DOHH2 (cell line): ENCODE measurements around the gene OGG1.

Experiments
- H3F3A ChIP-seq: fragments of 200-600 bp; sonication (generic), shearing (Covaris generic); 2 replicates; pipeline ENCODE4 v1.6.0; 2016; ENCODE audit warnings: antibody characterized with exemption, mild to moderate bottlenecking; ENCODE audit not compliant: control insufficient read depth, insufficient read depth
- H3K27ac ChIP-seq: fragments of 200-600 bp; sonication (generic); 2 replicates; pipeline ENCODE4 v1.5.1; 2014; ENCODE audit warnings: low read depth, mild to moderate bottlenecking, low read length, moderate library complexity
- H3K27me3 ChIP-seq: fragments of 200-600 bp; sonication (generic); 2 replicates; pipeline ENCODE4 v1.6.1; 2014; ENCODE audit warnings: mild to moderate bottlenecking, low read length, mixed read lengths; ENCODE audit not compliant: control insufficient read depth
- H3K36me3 ChIP-seq: fragments of 200-600 bp; sonication (generic); 2 replicates; pipeline ENCODE4 v1.6.1; 2014; ENCODE audit warnings: mild to moderate bottlenecking, low read length, moderate library complexity, mixed read lengths; ENCODE audit not compliant: control insufficient read depth
- H3K4me1 ChIP-seq: fragments of 200-600 bp; sonication (generic); 2 replicates; pipeline ENCODE4 v1.6.1; 2014; ENCODE audit warnings: mild to moderate bottlenecking, low read length, mixed read lengths; ENCODE audit not compliant: control insufficient read depth
- H3K4me2 ChIP-seq: fragments of 200-600 bp; sonication (generic); 2 replicates; pipeline ENCODE4 v1.6.0; 2014; ENCODE audit warnings: mild to moderate bottlenecking, low read length, moderate library complexity
- H3K4me3 ChIP-seq: fragments of 200-600 bp; sonication (generic); 2 replicates; pipeline ENCODE4 v1.5.1; 2014; ENCODE audit warnings: mild to moderate bottlenecking, low read length, mixed read lengths
- H3K79me2 ChIP-seq: fragments of 200-600 bp; sonication (generic); 2 replicates; pipeline ENCODE4 v1.6.1; 2014; ENCODE audit warnings: mild to moderate bottlenecking, low read length, mixed read lengths; ENCODE audit not compliant: control insufficient read depth
- H3K9me2 ChIP-seq: fragments of 200-600 bp; sonication (generic); replicated peaks from 2 replicates; pipeline ENCODE4 v1.6.1; 2014; ENCODE audit warnings: mild to moderate bottlenecking, low read length, mixed read lengths; ENCODE audit not compliant: control insufficient read depth
- H3K9me3 ChIP-seq: fragments of 200-600 bp; sonication (generic); 2 replicates; pipeline ENCODE4 v1.6.1; 2014; ENCODE audit warnings: antibody characterized with exemption, low read length, mixed read lengths; ENCODE audit not compliant: control insufficient read depth, insufficient read depth
- H4K20me1 ChIP-seq: fragments of 200-600 bp; sonication (generic); 2 replicates; pipeline ENCODE4 v1.6.0; 2014; ENCODE audit warnings: low read depth, mild to moderate bottlenecking, antibody characterized with exemption, low read length, moderate library complexity; ENCODE audit not compliant: control insufficient read depth, insufficient read depth
- EZH2phosphoT487 ChIP-seq: fragments of 200-600 bp; sonication (generic); IDR thresholded peaks from 2 replicates; pipeline ENCODE4 v1.6.1; 2017; ENCODE audit warnings: borderline replicate concordance, mild to moderate bottlenecking, antibody characterized with exemption, low read length, moderate library complexity, mixed read lengths
- TF ChIP-seq, protein P1 (sequence below): fragments of 200-600 bp; sonication (generic); IDR thresholded peaks from one replicate; pipeline ENCODE4 v1.5.1; 2014; ENCODE audit warnings: antibody characterized with exemption, mild to moderate bottlenecking, low read depth, low read length; ENCODE audit not compliant: poor library complexity, severe bottlenecking

Gene OGG1

DNA sequence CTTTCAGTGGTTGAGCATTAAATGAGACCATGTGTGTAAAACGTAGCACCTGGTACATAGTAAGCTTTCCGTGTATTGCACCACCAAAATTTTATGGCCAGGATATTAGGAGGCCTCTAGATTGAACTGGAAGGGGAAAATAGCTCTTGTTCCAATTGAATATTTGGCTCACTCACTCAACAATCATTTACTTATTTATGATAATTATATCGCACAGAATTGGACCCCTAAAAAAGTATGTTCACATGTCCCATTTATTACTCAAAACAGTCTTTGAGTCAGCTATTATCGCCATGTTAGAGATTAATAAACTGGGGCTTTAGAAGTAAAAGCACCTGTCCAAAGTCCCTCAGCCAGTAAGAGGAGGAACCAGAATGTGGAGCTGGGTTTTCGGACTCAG, 55.2 kb downstream of the OGG1 start:
- Histone ChIP-seq H3F3A (peaks cover 25% of the 10 kb centered on the region), H3K4me2 (no peak overlapping the region), H3K4me1 (peaks cover 23% of the 10 kb centered on the region), H3K27me3 (no peaks in the 10 kb centered on the region), H3K27ac (no peak overlapping the region), H3K4me3 (no peak overlapping the region), H3K79me2 (peaks cover 7% of the 10 kb centered on the region; the same call in 1 of the 2 replicates), H3K36me3 (peaks cover 83% of the 10 kb centered on the region), H3K9me2 (no peaks in the 10 kb centered on the region), H3K9me3 (no peaks in the 10 kb centered on the region), H4K20me1 (no peaks in the 10 kb centered on the region)
- TF ChIP-seq, protein P1, sequence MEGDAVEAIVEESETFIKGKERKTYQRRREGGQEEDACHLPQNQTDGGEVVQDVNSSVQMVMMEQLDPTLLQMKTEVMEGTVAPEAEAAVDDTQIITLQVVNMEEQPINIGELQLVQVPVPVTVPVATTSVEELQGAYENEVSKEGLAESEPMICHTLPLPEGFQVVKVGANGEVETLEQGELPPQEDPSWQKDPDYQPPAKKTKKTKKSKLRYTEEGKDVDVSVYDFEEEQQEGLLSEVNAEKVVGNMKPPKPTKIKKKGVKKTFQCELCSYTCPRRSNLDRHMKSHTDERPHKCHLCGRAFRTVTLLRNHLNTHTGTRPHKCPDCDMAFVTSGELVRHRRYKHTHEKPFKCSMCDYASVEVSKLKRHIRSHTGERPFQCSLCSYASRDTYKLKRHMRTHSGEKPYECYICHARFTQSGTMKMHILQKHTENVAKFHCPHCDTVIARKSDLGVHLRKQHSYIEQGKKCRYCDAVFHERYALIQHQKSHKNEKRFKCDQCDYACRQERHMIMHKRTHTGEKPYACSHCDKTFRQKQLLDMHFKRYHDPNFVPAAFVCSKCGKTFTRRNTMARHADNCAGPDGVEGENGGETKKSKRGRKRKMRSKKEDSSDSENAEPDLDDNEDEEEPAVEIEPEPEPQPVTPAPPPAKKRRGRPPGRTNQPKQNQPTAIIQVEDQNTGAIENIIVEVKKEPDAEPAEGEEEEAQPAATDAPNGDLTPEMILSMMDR = no peak
- no peak for TF ChIP-seq EZH2phosphoT487

DNA sequence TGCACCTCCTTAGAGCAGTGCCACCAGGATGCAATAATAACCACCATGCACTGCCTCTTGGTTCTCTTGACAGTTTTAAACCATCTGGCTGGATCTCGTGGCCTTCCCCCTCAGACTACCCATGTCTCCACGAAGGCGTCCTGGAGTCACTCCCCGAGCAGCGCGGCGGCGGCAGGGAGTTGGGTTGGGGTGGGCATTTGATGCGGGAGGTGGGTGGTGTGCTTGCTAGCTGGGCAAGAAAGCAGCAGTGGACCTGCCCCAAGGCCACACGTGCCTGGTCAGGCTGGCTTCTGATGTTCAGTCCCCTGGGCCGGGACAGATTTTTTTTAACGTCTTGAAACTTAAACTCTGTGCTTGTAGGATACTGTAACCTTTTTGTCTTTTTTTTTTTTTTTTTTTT, 56.4 kb downstream of the OGG1 start:
- no peak for TF ChIP-seq EZH2phosphoT487
- TF ChIP-seq, protein P1 = no peak
- no peak overlapping the region for H3K27ac ChIP-seq
- 0 out of 2 replicates have a peak, but pooled peaks cover 4% of the 10 kb centered on the region for H3K79me2 ChIP-seq
- no peaks in the 10 kb centered on the region for H4K20me1 ChIP-seq
- H3K9me2 ChIP-seq = no peaks in the 10 kb centered on the region
- peaks cover 25% of the 10 kb centered on the region for H3F3A ChIP-seq
- H3K27me3 ChIP-seq = no peaks in the 10 kb centered on the region
- H3K4me3 ChIP-seq = no peak overlapping the region
- H3K36me3 ChIP-seq = peaks cover 76% of the 10 kb centered on the region
- H3K4me1 ChIP-seq = peaks cover 29% of the 10 kb centered on the region
- no peaks in the 10 kb centered on the region for H3K9me3 ChIP-seq
- no peak overlapping the region for H3K4me2 ChIP-seq
